SHP77 (cell line): ENCODE measurements around the gene ASAP2.

Source experiments
- DNase-seq, 2 experiments: peaks; one replicate each; lab custom pipeline; 2025; lab: John Stamatoyannopoulos, UW

The ASAP2 gene

GRCh38 chr2:9430316-9431293 lies 224.0 kb downstream of the ASAP2 start:
- DNase-seq = no peak

GRCh38 chr2:9434489-9434888 lies 227.9 kb downstream of the ASAP2 start:
- DNase-seq = no peak

- DNase-seq = no peak
Measured at GRCh38 chr2:9439536-9439935, 232.9 kb downstream of the ASAP2 start.

GRCh38 chr2:9440058-9440727 lies 233.6 kb downstream of the ASAP2 start:
- no peak for DNase-seq

- no peak for DNase-seq
Measured at GRCh38 chr2:9441556-9441955, 234.9 kb downstream of the ASAP2 start.

GRCh38 chr2:9443526-9443925 lies 236.9 kb downstream of the ASAP2 start:
- no peak for DNase-seq

- no peak for DNase-seq
Measured at GRCh38 chr2:9445089-9445488, 238.5 kb downstream of the ASAP2 start.

- DNase-seq = no peak
Measured at GRCh38 chr2:9451231-9451630, 244.6 kb downstream of the ASAP2 start.
